ENCODE measurements around the gene CENPP. TPM values are rescaled to one million over a fixed set of nuclear protein-coding genes. Genes with fewer than 3 reads are reported as not detected.

CENPP gene
- total RNA-seq: 10 to 100 TPM in 1 of 4 donors, 1 to 10 TPM in 3; 1.5 to 11.6 (median 5.5) TPM

- peaks cover 15 to 16% of the 10 kb centered on the region in 2 donors for H3K4me1 ChIP-seq
- WGBS, 2 donors: 0 to 1% methylated on average over 32 to 34 of the region's 55 CpGs
- intact Hi-C loops (cut with DNase I): loop anchor here (5.0 kb wide), 1 partner anchor 467 kb away; no protein-coding TSS in a partner anchor
Measured at GRCh38 chr9:92325269-92325990, at the start of gene CENPP, which contains the start of gene NOL8. TSS of gene CENPP (plus strand) at chr9:92325953. TSS of gene NOL8 (minus strand) at chr9:92325350. CDS start at chr9:92324161, 1,189 bp downstream.

GRCh38 chr9:92276331-92277032, 49.3 kb upstream of the CENPP start:
- no peak for DNase-seq
- Histone ChIP-seq H3K4me1 (no peaks in the 10 kb centered on the region), H3K4me3 (replicated peaks in 1 of 3) (no peak overlapping the region), H3K27ac (no peak overlapping the region), H3K9me3 (no peaks in the 10 kb centered on the region), H3K36me3 (peaks cover 36 to 76% of the 10 kb centered on the region in 2 donors), H3K27me3 (no peaks in the 10 kb centered on the region)
- WGBS, 2 donors: 76 to 83% methylated on average over 11 of the region's 11 CpGs
- TF ChIP-seq, protein P1, sequence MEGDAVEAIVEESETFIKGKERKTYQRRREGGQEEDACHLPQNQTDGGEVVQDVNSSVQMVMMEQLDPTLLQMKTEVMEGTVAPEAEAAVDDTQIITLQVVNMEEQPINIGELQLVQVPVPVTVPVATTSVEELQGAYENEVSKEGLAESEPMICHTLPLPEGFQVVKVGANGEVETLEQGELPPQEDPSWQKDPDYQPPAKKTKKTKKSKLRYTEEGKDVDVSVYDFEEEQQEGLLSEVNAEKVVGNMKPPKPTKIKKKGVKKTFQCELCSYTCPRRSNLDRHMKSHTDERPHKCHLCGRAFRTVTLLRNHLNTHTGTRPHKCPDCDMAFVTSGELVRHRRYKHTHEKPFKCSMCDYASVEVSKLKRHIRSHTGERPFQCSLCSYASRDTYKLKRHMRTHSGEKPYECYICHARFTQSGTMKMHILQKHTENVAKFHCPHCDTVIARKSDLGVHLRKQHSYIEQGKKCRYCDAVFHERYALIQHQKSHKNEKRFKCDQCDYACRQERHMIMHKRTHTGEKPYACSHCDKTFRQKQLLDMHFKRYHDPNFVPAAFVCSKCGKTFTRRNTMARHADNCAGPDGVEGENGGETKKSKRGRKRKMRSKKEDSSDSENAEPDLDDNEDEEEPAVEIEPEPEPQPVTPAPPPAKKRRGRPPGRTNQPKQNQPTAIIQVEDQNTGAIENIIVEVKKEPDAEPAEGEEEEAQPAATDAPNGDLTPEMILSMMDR (IDR thresholded peaks at IDR 0.05): no peak
- no peak for TF ChIP-seq POLR2A (IDR thresholded peaks at IDR 0.05)
- intact Hi-C loops (cut with DNase I): no loop called here

More at GRCh38 chr9:92325269-92325990, at the start of gene CENPP, which contains the start of gene NOL8:
- Histone ChIP-seq H3K36me3 (peaks cover 5 to 6% of the 10 kb centered on the region in 2 donors), H3K9me3 (no peaks in the 10 kb centered on the region), H3K27me3 (no peaks in the 10 kb centered on the region), H3K27ac (peak within 1 kb of the TSS; percentile 96 to 100 (median 98)), H3K4me3 (replicated peaks in 1 of 3) (peak within 1 kb of the TSS; percentile 50 to 60 (median 50))
- peak; percentile 83 to 87 for DNase-seq
- TF ChIP-seq POLR2A (IDR thresholded peaks at IDR 0.05): peak in 1 of 2 donors; percentile 35
- TF ChIP-seq, protein P1 (IDR thresholded peaks at IDR 0.05): peak in 1 of 6 experiments; percentile 20

DNA sequence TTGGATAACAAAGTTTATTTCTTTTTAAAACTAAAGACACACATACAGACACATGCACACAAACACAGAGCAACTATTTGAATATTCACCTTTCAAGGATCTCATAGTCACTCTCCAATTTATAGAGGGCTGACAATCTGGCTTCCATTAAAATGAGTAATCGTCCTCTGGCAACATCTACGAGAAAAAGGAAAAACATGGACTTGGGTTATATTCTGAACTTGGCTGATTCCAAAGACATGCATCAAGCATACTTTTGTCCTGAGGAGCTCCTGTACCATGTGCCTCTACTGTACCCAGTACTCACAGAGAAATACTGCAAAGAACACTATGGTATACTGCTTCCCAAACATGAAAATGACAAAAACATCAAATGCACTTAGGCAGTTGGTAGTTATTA, 47.6 kb upstream of the CENPP start:
- intact Hi-C loops (cut with DNase I): no loop called here
- no peak overlapping the region for H3K27ac ChIP-seq
- 76 to 90% methylated on average over 2 of the region's 2 CpGs for WGBS, 2 donors
- no peak for DNase-seq
- peaks cover 42 to 72% of the 10 kb centered on the region in 2 donors for H3K36me3 ChIP-seq
- H3K4me1 ChIP-seq: no peaks in the 10 kb centered on the region
- H3K4me3 ChIP-seq (replicated peaks in 1 of 3): no peak overlapping the region
- H3K27me3 ChIP-seq: no peaks in the 10 kb centered on the region
- no peaks in the 10 kb centered on the region for H3K9me3 ChIP-seq
- TF ChIP-seq, protein P1 (IDR thresholded peaks at IDR 0.05): no peak
- TF ChIP-seq POLR2A (IDR thresholded peaks at IDR 0.05): no peak

GRCh38 chr9:92279302-92279701, 46.5 kb upstream of the CENPP start:
- intact Hi-C loops (cut with DNase I): no loop called here
- no peaks in the 10 kb centered on the region for H3K4me1 ChIP-seq
- no peak overlapping the region for H3K27ac ChIP-seq
- no peak overlapping the region for H3K4me3 ChIP-seq (replicated peaks in 1 of 3)
- TF ChIP-seq POLR2A (IDR thresholded peaks at IDR 0.05): no peak
- TF ChIP-seq, protein P1 (IDR thresholded peaks at IDR 0.05): no peak
- H3K9me3 ChIP-seq: no peaks in the 10 kb centered on the region
- DNase-seq: no peak
- H3K27me3 ChIP-seq: no peaks in the 10 kb centered on the region
- 98 to 100% methylated on average over 1 of the region's 1 CpG for WGBS, 2 donors
- H3K36me3 ChIP-seq: peaks cover 31 to 65% of the 10 kb centered on the region in 2 donors

Data from thyroid gland (tissue), 4 donors.